Endothelial cell (in vitro differentiated cells): ENCODE measurements around the gene OR8S1. TPM values are rescaled to one million over a fixed set of nuclear protein-coding genes. Genes with fewer than 3 reads are reported as not detected.
"Not testable (repeated sequence)": the region's sequence is repeated elsewhere in the genome, so short reads cannot be mapped to it uniquely, and the experiment has no call there.

Experiments used
- DNase-seq: peaks from one replicate; pipeline ENCODE4 v3.0.0; 2021; ENCODE audit warnings: low spot score
- H3K27ac Mint-ChIP-seq: one replicate; pipeline ENCODE4 v1.8.0; 2021; ENCODE audit warnings: mixed read lengths, inconsistent platforms; ENCODE audit not compliant: unreplicated experiment
- H3K27me3 Mint-ChIP-seq: one replicate; pipeline ENCODE4 v1.8.0; 2021; ENCODE audit warnings: mild to moderate bottlenecking, moderate library complexity, mixed read lengths, inconsistent platforms; ENCODE audit not compliant: unreplicated experiment
- H3K36me3 Mint-ChIP-seq: one replicate; pipeline ENCODE4 v1.8.0; 2021; ENCODE audit warnings: mild to moderate bottlenecking, low read depth, mixed read lengths, inconsistent platforms; ENCODE audit not compliant: unreplicated experiment
- H3K4me1 Mint-ChIP-seq: one replicate; pipeline ENCODE4 v1.8.0; 2021; ENCODE audit warnings: mild to moderate bottlenecking, mixed read lengths, inconsistent platforms; ENCODE audit not compliant: unreplicated experiment
- H3K4me3 Mint-ChIP-seq: one replicate; pipeline ENCODE4 v1.8.0; 2021; ENCODE audit warnings: mild to moderate bottlenecking, mixed read lengths, inconsistent platforms; ENCODE audit not compliant: unreplicated experiment
- H3K9me3 Mint-ChIP-seq: one replicate; pipeline ENCODE4 v1.8.0; 2021; ENCODE audit warnings: mixed read lengths, inconsistent platforms; ENCODE audit not compliant: unreplicated experiment
- CTCF ChIP-seq: fragments of 200-600 bp; sonication (generic); IDR thresholded peaks from one replicate; pipeline ENCODE4 v1.5.0; 2021; ENCODE audit warnings: antibody characterized with exemption; ENCODE audit not compliant: unreplicated experiment
- total RNA-seq: library from RNA; stranded (reverse); fragmentation: NEBNext Ultra II Directional; extraction: Animal tissue kit (Norgen Biotek cat#: 25700); gene quantifications from one replicate; pipeline ENCODE4 v1.2.1, GENCODE V29; 2021; ENCODE audit not compliant: unreplicated experiment

OR8S1 gene
- total RNA-seq, 1 donor from 2014 or later, result not detected

DNA sequence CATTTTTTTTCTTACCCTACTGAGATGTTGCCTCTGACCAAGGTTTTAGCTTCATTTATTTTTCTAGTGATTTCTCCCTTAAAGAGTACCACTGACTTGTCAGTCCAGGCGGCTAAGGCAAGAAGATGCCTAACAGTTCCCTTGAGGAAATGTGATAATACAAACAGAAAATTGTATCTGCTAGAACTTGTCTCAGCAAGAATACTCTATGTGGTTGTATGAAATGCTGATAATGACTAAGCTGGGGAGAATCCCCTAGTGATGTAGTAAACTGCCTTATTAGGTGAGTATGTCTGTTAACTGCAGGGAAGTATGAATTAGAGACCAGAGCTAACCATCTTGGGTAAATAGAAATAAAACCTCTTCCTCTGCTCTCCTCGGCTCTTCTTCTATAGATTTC lies 36.4 kb upstream of the OR8S1 start:
- H3K27ac Mint-ChIP-seq, result no peak overlapping the region
- TF ChIP-seq CTCF, result no peak
- no peak for DNase-seq
- H3K36me3 Mint-ChIP-seq, result no peaks in the 10 kb centered on the region
- no peaks in the 10 kb centered on the region for H3K9me3 Mint-ChIP-seq
- H3K4me1 Mint-ChIP-seq, result no peaks in the 10 kb centered on the region
- peaks cover 1% of the 10 kb centered on the region for H3K27me3 Mint-ChIP-seq
- no peak overlapping the region for H3K4me3 Mint-ChIP-seq

DNA sequence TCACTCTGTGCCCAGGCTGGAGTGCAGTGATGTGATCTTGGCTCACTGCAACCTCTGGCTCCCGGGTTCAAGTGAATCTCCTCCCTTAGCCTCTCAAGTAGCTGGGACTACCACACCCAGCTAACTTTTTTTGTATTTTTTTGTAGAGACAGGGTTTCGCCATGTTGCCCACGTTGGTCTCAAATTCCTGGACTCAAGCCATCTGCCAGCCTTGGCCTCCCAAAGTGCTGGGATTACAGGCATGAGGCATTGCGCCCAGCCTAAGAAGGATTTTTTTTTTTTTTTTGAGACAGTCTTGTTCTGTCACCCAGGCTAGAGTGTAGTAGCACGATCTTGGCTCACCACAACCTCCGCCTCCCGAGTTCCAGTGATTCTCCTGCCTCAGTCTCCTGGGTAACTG lies 36.0 kb upstream of the OR8S1 start:
- H3K36me3 Mint-ChIP-seq, DNase-seq, H3K27me3 Mint-ChIP-seq, H3K4me3 Mint-ChIP-seq, H3K27ac Mint-ChIP-seq, H3K4me1 Mint-ChIP-seq, H3K9me3 Mint-ChIP-seq: not testable (repeated sequence)

DNA sequence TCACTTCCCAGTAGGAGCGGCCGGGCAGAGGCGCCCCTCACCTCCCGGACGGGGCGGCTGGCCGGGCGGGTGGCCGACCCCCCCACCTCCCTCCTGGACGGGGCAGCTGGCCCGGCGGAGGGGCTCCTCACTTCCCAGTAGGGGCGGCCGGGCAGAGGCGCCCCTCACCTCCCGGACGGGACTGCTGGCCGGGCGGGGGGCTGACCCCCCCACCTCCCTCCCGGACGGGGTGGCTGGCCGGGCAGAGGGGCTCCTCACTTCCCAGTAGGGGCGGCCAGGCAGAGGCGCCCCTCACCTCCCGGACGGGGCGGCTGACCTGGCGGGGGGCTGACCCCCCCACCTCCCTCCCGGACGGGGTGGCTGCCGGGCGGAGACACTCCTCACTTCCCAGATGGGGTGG lies 25.2 kb upstream of the OR8S1 start:
- not testable (repeated sequence) for H3K4me1 Mint-ChIP-seq, H3K27ac Mint-ChIP-seq, H3K36me3 Mint-ChIP-seq, DNase-seq, H3K4me3 Mint-ChIP-seq, H3K27me3 Mint-ChIP-seq
- H3K9me3 Mint-ChIP-seq, result peaks cover 12% of the 10 kb centered on the region

- not testable (repeated sequence) for H3K27ac Mint-ChIP-seq, H3K4me1 Mint-ChIP-seq, H3K9me3 Mint-ChIP-seq, H3K4me3 Mint-ChIP-seq, H3K36me3 Mint-ChIP-seq, DNase-seq, H3K27me3 Mint-ChIP-seq
Observed at GRCh38 chr12:48506836-48507235, 18.6 kb upstream of the OR8S1 start.

GRCh38 chr12:48508987-48509386 lies 16.4 kb upstream of the OR8S1 start:
- Mint-ChIP-seq H3K9me3 (no peaks in the 10 kb centered on the region), H3K27ac (no peak overlapping the region)

GRCh38 chr12:48510111-48510510 lies 15.3 kb upstream of the OR8S1 start:
- peaks cover 3% of the 10 kb centered on the region for H3K27me3 Mint-ChIP-seq
- H3K4me3 Mint-ChIP-seq, result no peak overlapping the region
- DNase-seq, result no peak
- no peaks in the 10 kb centered on the region for H3K36me3 Mint-ChIP-seq
- TF ChIP-seq CTCF, result no peak
- no peaks in the 10 kb centered on the region for H3K4me1 Mint-ChIP-seq
- no peaks in the 10 kb centered on the region for H3K9me3 Mint-ChIP-seq
- no peak overlapping the region for H3K27ac Mint-ChIP-seq

More at GRCh38 chr12:48508987-48509386, 16.4 kb upstream of the OR8S1 start:
- TF ChIP-seq CTCF, result no peak
- no peak for DNase-seq
- no peaks in the 10 kb centered on the region for H3K36me3 Mint-ChIP-seq
- peaks cover 3% of the 10 kb centered on the region for H3K27me3 Mint-ChIP-seq
- H3K4me1 Mint-ChIP-seq, result no peaks in the 10 kb centered on the region
- H3K4me3 Mint-ChIP-seq, result no peak overlapping the region

GRCh38 chr12:48512855-48513254 lies 12.6 kb upstream of the OR8S1 start:
- Mint-ChIP-seq H3K36me3 (no peaks in the 10 kb centered on the region), H3K4me1 (no peaks in the 10 kb centered on the region), H3K27ac (no peak overlapping the region), H3K27me3 (no peaks in the 10 kb centered on the region), H3K4me3 (no peak overlapping the region), H3K9me3 (no peaks in the 10 kb centered on the region)
- TF ChIP-seq CTCF, result no peak
- DNase-seq, result no peak
